IMR-90 (cell line): ENCODE measurements around the gene HGD. TPM values are rescaled to one million over a fixed set of nuclear protein-coding genes. Genes with fewer than 3 reads are reported as not detected.

ENCODE experiments used
- ATAC-seq: fragments of 200-7000 bp; cut with Tn5 transposase; 2 replicates; pipeline ENCODE4 v1.9.1; 2020; ENCODE audit warnings: low read depth, mild to moderate bottlenecking, moderate library complexity
- BruUV-seq: library from RNA; stranded (reverse); fragments of 400-500 nt; replicated peaks from 2 replicates; lab custom pipeline; 2021; lab: Mats Ljungman, UMichigan
- CTCF ChIA-PET: fragments of 300-600 bp; formaldehyde crosslinking; extraction: SDS; loops from one replicate; lab custom pipeline; 2021; ENCODE audit warnings: antibody characterized with exemption; lab: Yijun Ruan, JAX
- POLR2A ChIA-PET: fragments of 300-600 bp; sonication (Branson Sonifier 250); formaldehyde crosslinking; loops from one replicate; lab custom pipeline; 2022; ENCODE audit warnings: antibody characterized with exemption; ENCODE audit not compliant: unreplicated experiment; lab: Charles Lee
- DNase-seq: peaks from one replicate; pipeline ENCODE4 v3.0.0; 2013
- H2AFZ ChIP-seq: replicated peaks from 2 replicates; pipeline ENCODE3; 2013; ENCODE audit warnings: low read length, mild to moderate bottlenecking; ENCODE audit not compliant: poor library complexity
- H2AK5ac ChIP-seq: 2 replicates; pipeline ENCODE4 v1.6.1; 2013; ENCODE audit warnings: low read depth, low read length, inconsistent platforms
- H2AK9ac ChIP-seq: replicated peaks from 2 replicates; pipeline ENCODE3; 2013; ENCODE audit warnings: mild to moderate bottlenecking, low read depth, low read length, moderate library complexity; ENCODE audit not compliant: poor library complexity
- H2BK120ac ChIP-seq: 2 replicates; pipeline ENCODE4 v1.6.1; 2013; ENCODE audit warnings: low read depth, low read length, inconsistent platforms
- H2BK15ac ChIP-seq: 3 replicates; pipeline ENCODE4 v1.6.1; 2013; ENCODE audit warnings: low read depth, low read length, inconsistent platforms
- H2BK20ac ChIP-seq: 2 replicates; pipeline ENCODE4 v1.6.1; 2013; ENCODE audit warnings: low read depth, mild to moderate bottlenecking, inconsistent platforms, low read length, moderate library complexity
- H2BK5ac ChIP-seq: 2 replicates; pipeline ENCODE4 v1.6.1; 2013; ENCODE audit warnings: mild to moderate bottlenecking, low read depth, low read length, inconsistent platforms; ENCODE audit not compliant: poor library complexity, severe bottlenecking
- H3K14ac ChIP-seq: replicated peaks from 2 replicates; pipeline ENCODE4 v1.6.1; 2013; ENCODE audit warnings: low read depth, low read length, inconsistent platforms
- H3K18ac ChIP-seq: 2 replicates; pipeline ENCODE4 v1.6.1; 2013; ENCODE audit warnings: low read depth, low read length, control low read depth
- H3K23ac ChIP-seq: 2 replicates; pipeline ENCODE4 v1.6.1; 2013; ENCODE audit warnings: low read depth, low read length, inconsistent platforms
- H3K27ac ChIP-seq: 2 replicates; pipeline ENCODE4 v1.5.1; 2013; ENCODE audit warnings: mild to moderate bottlenecking, control low read depth, low read length; ENCODE audit not compliant: insufficient read depth
- H3K27me3 ChIP-seq: 2 replicates; pipeline ENCODE4 v1.6.1; 2013; ENCODE audit warnings: low read length; ENCODE audit not compliant: control insufficient read depth, insufficient read depth
- H3K36me3 ChIP-seq: 2 replicates; pipeline ENCODE4 v1.6.1; 2013; ENCODE audit warnings: low read length, mixed read lengths; ENCODE audit not compliant: control insufficient read depth, insufficient read depth
- H3K4ac ChIP-seq: 2 replicates; pipeline ENCODE4 v1.6.1; 2013; ENCODE audit warnings: low read depth, low read length, inconsistent platforms
- H3K4me1 ChIP-seq: 2 replicates; pipeline ENCODE4 v1.6.1; 2013; ENCODE audit warnings: low read length, mixed read lengths; ENCODE audit not compliant: control insufficient read depth, insufficient read depth
- H3K4me2 ChIP-seq: 2 replicates; pipeline ENCODE4 v1.6.1; 2013; ENCODE audit warnings: low read depth, mild to moderate bottlenecking, control low read depth, low read length, moderate library complexity
- H3K4me3 ChIP-seq: 2 replicates; pipeline ENCODE4 v1.5.1; 2013; ENCODE audit warnings: low read depth, mild to moderate bottlenecking, control low read depth, low read length, moderate library complexity; ENCODE audit not compliant: insufficient read depth
- H3K56ac ChIP-seq: 2 replicates; pipeline ENCODE4 v1.6.1; 2013; ENCODE audit warnings: low read length, inconsistent platforms; ENCODE audit not compliant: insufficient read depth; ENCODE audit errors: extremely low read depth
- H3K79me1 ChIP-seq, 2 experiments: 2 replicates each; pipeline ENCODE4 v1.6.1; 2013; ENCODE audit warnings: low read length in 2 of 2, inconsistent platforms in 1 of 2, low read depth in 1 of 2
- H3K9ac ChIP-seq: 2 replicates; pipeline ENCODE4 v1.6.1; 2013; ENCODE audit warnings: low read depth, low read length, control low read depth
- H3K9me1 ChIP-seq: 2 replicates; pipeline ENCODE4 v1.6.1; 2013; ENCODE audit warnings: low read length, inconsistent platforms; ENCODE audit not compliant: insufficient read depth
- H3K9me3 ChIP-seq: 2 replicates; pipeline ENCODE4 v1.6.1; 2013; ENCODE audit warnings: low read length; ENCODE audit not compliant: control insufficient read depth, insufficient read depth
- H4K20me1 ChIP-seq: 2 replicates; pipeline ENCODE4 v1.6.1; 2013; ENCODE audit warnings: low read length, inconsistent platforms; ENCODE audit not compliant: insufficient read depth
- H4K5ac ChIP-seq: 2 replicates; pipeline ENCODE4 v1.6.1; 2013; ENCODE audit warnings: mild to moderate bottlenecking, low read depth, low read length, control low read depth
- H4K8ac ChIP-seq, 2 experiments: 2 replicates each; pipeline ENCODE4 v1.6.1; 2013; ENCODE audit warnings: low read depth in 2 of 2, low read length in 2 of 2, control low read depth in 1 of 2, inconsistent platforms in 1 of 2
- H4K91ac ChIP-seq: 2 replicates; pipeline ENCODE4 v1.6.1; 2013; ENCODE audit warnings: low read depth, low read length, inconsistent platforms; ENCODE audit not compliant: insufficient read depth
- CEBPB ChIP-seq: IDR thresholded peaks from 2 replicates; pipeline ENCODE4 v1.6.1; 2012; ENCODE audit warnings: low read depth, low read length, improper control_type of control experiment
- CHD1 ChIP-seq: IDR thresholded peaks from 2 replicates; pipeline ENCODE4 v1.6.1; 2012; ENCODE audit warnings: low read depth, low read length, improper control_type of control experiment
- CTCF ChIP-seq: conservative IDR thresholded peaks from 2 replicates; pipeline ENCODE4 v1.5.1; 2012; ENCODE audit warnings: mild to moderate bottlenecking, low read depth, low read length, improper control_type of control experiment
- ELK1 ChIP-seq: fragments of 150-350 bp; IDR thresholded peaks from 2 replicates; pipeline ENCODE4 v1.6.1; 2016; ENCODE audit warnings: low read depth, mild to moderate bottlenecking, low read length, moderate library complexity, borderline replicate concordance
- MXI1 ChIP-seq: IDR thresholded peaks from 2 replicates; pipeline ENCODE4 v1.6.1; 2012; ENCODE audit warnings: low read depth, mild to moderate bottlenecking, low read length, moderate library complexity, borderline replicate concordance
- NFE2L2 ChIP-seq: fragments of 150-350 bp; IDR thresholded peaks from 2 replicates; pipeline ENCODE4 v1.6.1; 2016; ENCODE audit warnings: low read depth, mild to moderate bottlenecking, low read length
- POLR2A ChIP-seq: IDR thresholded peaks from 2 replicates; pipeline ENCODE4 v1.6.1; 2012; ENCODE audit warnings: mild to moderate bottlenecking, low read depth, low read length
- RAD21 ChIP-seq: IDR thresholded peaks from 2 replicates; pipeline ENCODE4 v1.6.1; 2012; ENCODE audit warnings: low read length, improper control_type of control experiment
- RCOR1 ChIP-seq: IDR thresholded peaks from 2 replicates; pipeline ENCODE4 v1.6.1; 2012; ENCODE audit warnings: mild to moderate bottlenecking, low read length, improper control_type of control experiment; ENCODE audit not compliant: insufficient replicate concordance
- RFX5 ChIP-seq: IDR thresholded peaks from 2 replicates; pipeline ENCODE4 v1.8.0; 2012; ENCODE audit warnings: low read depth, mild to moderate bottlenecking, low read length, moderate library complexity
- SMC3 ChIP-seq: fragments of 150-350 bp; IDR thresholded peaks from 2 replicates; pipeline ENCODE4 v1.6.1; 2016; ENCODE audit warnings: low read depth, mild to moderate bottlenecking, antibody characterized with exemption, low read length, moderate library complexity
- USF2 ChIP-seq: fragments of 150-350 bp; IDR thresholded peaks from 2 replicates; pipeline ENCODE4 v1.6.1; 2017; ENCODE audit warnings: mild to moderate bottlenecking, antibody characterized with exemption, low read length, low read depth
- dilution Hi-C: fragments of 300-500 bp; cut with HindIII; formaldehyde crosslinking; loops from one replicate; pipeline ENCODE4 v1.14.3; 2018; ENCODE audit warnings: low sequenced_read_pairs; ENCODE audit not compliant: unreplicated experiment
- in situ Hi-C: fragments of 300-500 bp; cut with MboI; formaldehyde crosslinking; loops from 3 replicates; pipeline ENCODE4 v1.14.3; 2019; ENCODE audit warnings: low sequenced_read_pairs, inconsistent platforms, mixed read lengths
- intact Hi-C: fragments of 100-400 bp; cut with micrococcal nuclease; formaldehyde crosslinking; loops from 2 replicates; pipeline ENCODE4 v1.10.0; 2022
- polyA plus RNA-seq, 3 experiments: library from polyadenylated mRNA; depleted of rRNA; stranded (reverse); fragments of >200 nt; gene quantifications; 2 replicates each; pipeline ENCODE4 v1.2.3, GENCODE V29; 2012; ENCODE audit warnings: low replicate concordance in 1 of 3
- total RNA-seq: library from RNA; depleted of rRNA; stranded (reverse); fragments of >200 nt; gene quantifications from 2 replicates; pipeline ENCODE4 v1.2.3, GENCODE V29; 2012

The HGD gene
- total and polyA plus RNA-seq, 2 of the 4 experiments (the other 2 are of a cell fraction) = 0.14 TPM; not detected in 1

- no peak overlapping the region for H3K9ac ChIP-seq
- ChIA-PET POLR2A (no interaction called here), CTCF (no interaction called here)
- no peak overlapping the region for H2BK15ac ChIP-seq
- H2AK9ac ChIP-seq = no peak overlapping the region
- BruUV-seq = no TSS peak
- intact Hi-C loops = no loop called here
- no peaks in the 10 kb centered on the region for H3K4me1 ChIP-seq
- TF ChIP-seq CHD1 (no peak), RFX5 (no peak), ELK1 (no peak), RAD21 (no peak), USF2 (no peak), MXI1 (no peak), CEBPB (no peak), POLR2A (no peak), NFE2L2 (no peak), CTCF (no peak), RCOR1 (no peak), SMC3 (no peak)
- H3K23ac ChIP-seq = no peak overlapping the region
- no peak overlapping the region for H3K18ac ChIP-seq
- H4K91ac ChIP-seq = no peak overlapping the region
- no peak overlapping the region for H2AFZ ChIP-seq
- no peak overlapping the region for H3K4me2 ChIP-seq
- no peak overlapping the region for H3K14ac ChIP-seq
- no peak overlapping the region for H3K27ac ChIP-seq
- no peaks in the 10 kb centered on the region for H3K79me1 ChIP-seq
- H4K8ac ChIP-seq = no peak overlapping the region
- ATAC-seq (no peak), DNase-seq (no peak)
- no peak overlapping the region for H3K56ac ChIP-seq
- 0 out of 2 replicates have a peak, but pooled peaks cover 6% of the 10 kb centered on the region for H3K9me3 ChIP-seq
- no peak overlapping the region for H3K4ac ChIP-seq
- H4K20me1 ChIP-seq = no peaks in the 10 kb centered on the region
- H3K9me1 ChIP-seq = no peaks in the 10 kb centered on the region
- H3K36me3 ChIP-seq = no peaks in the 10 kb centered on the region
- peak overlapping the region; percentile 16; the same call in 1 of the 2 replicates for H2BK120ac ChIP-seq
- H3K27me3 ChIP-seq = no peaks in the 10 kb centered on the region
- in situ Hi-C loops = no loop called here
- H2AK5ac ChIP-seq = no peak overlapping the region
- H3K4me3 ChIP-seq = no peak overlapping the region
- no peak overlapping the region for H4K5ac ChIP-seq
- peak overlapping the region; percentile 14 for H2BK5ac ChIP-seq
- H2BK20ac ChIP-seq = no peak overlapping the region
- dilution Hi-C loops = no loop called here
These were observed 58.3 kb downstream of the HGD start for GRCh38 chr3:120623727-120624093.
